Thymus (tissue), 11 donors: Measurements from ENCODE around the gene KRTAP12-4. TPM values are rescaled to one million over a fixed set of nuclear protein-coding genes. Genes with fewer than 3 reads are reported as not detected.
"Not testable (repeated sequence)": the region's sequence is repeated elsewhere in the genome, so short reads cannot be mapped to it uniquely, and the experiment has no call there.

Experiments used
- DNase-seq, 9 donors: peaks; one replicate each; pipeline ENCODE4 v3.0.0-alpha.2; 2013; ENCODE audit warnings: low spot score in 9 of 9, low read depth in 6 of 9, missing footprints in 1 of 9
- H3K27ac ChIP-seq, 2 donors: one replicate each; pipeline ENCODE4 v1.5.1; 2013; ENCODE audit warnings: control low read depth in 1 of 2, low read depth in 1 of 2, low read length in 1 of 2, mild to moderate bottlenecking in 1 of 2, moderate library complexity in 1 of 2
- H3K27me3 ChIP-seq, 2 donors: one replicate each; pipeline ENCODE4 v1.5.1; 2013; ENCODE audit warnings: low read length in 1 of 2; ENCODE audit not compliant: control insufficient read depth in 2 of 2, insufficient read depth in 1 of 2
- H3K36me3 ChIP-seq, 2 donors: one replicate each; pipeline ENCODE4 v1.5.1; 2013; ENCODE audit warnings: low read length in 1 of 2, mild to moderate bottlenecking in 1 of 2, moderate library complexity in 1 of 2; ENCODE audit not compliant: control insufficient read depth in 2 of 2, insufficient read depth in 2 of 2
- H3K4me1 ChIP-seq, 2 donors: one replicate each; pipeline ENCODE4 v1.5.1; 2013; ENCODE audit warnings: low read length in 2 of 2; ENCODE audit not compliant: control insufficient read depth in 2 of 2, insufficient read depth in 2 of 2
- H3K4me3 ChIP-seq, 2 donors: one replicate each; pipeline ENCODE4 v1.5.1; 2013; ENCODE audit warnings: low read length in 2 of 2, control low read depth in 1 of 2, mild to moderate bottlenecking in 1 of 2
- H3K9me3 ChIP-seq, 2 donors: one replicate each; pipeline ENCODE4 v1.5.1; 2013; ENCODE audit warnings: low read length in 1 of 2, mild to moderate bottlenecking in 1 of 2; ENCODE audit not compliant: control insufficient read depth in 2 of 2, insufficient read depth in 1 of 2
- WGBS: extraction: QIAGEN DNeasy Blood & Tissue Kit; methylation state at CpG from one replicate; pipeline ENCODE4 v1.1.7; 2013; 5-methylcytosine and 5-hydroxymethylcytosine counted together
- polyA plus RNA-seq: library from polyadenylated mRNA; stranded (reverse); fragments of 200-250 nt; gene quantifications from one replicate; pipeline ENCODE4 v1.2.3, GENCODE V29; 2013
- total RNA-seq: library from RNA; stranded (reverse); fragments of 120-200 nt; gene quantifications from one replicate; pipeline ENCODE4 v1.2.4, GENCODE V29; 2013
- donor health status: healthy.

KRTAP12-4 gene
- total and polyA plus RNA-seq, 2 donors, result not detected

DNA sequence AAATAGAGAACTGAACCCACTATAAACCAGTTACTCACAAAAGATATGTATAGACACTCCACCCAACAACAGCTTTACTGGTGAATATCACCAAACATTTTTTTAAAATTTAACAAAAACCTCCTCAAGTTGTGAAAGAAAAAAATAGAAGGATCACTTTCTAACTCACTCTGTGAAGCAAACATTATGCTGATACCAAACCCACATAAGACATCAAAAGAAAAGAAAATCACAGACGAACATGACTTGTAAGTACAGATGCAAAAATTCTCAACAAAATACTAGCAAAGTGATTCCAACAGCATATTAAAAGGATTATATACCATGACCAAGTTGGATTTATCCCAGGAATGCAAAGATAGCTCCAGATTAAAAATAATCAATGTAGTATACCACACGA, 37.2 kb upstream of the KRTAP12-4 start:
- Histone ChIP-seq H3K27me3 (peaks cover 0 to 14% of the 10 kb centered on the region in 2 donors), H3K27ac (no peak overlapping the region), H3K9me3 (peaks cover 0 to 1% of the 10 kb centered on the region in 2 donors), H3K4me3 (no peak overlapping the region), H3K36me3 (no peaks in the 10 kb centered on the region), H3K4me1 (peaks cover 0 to 3% of the 10 kb centered on the region in 2 donors)
- no peak for DNase-seq
- 82% methylated on average over 2 of the region's 2 CpGs for WGBS

DNA sequence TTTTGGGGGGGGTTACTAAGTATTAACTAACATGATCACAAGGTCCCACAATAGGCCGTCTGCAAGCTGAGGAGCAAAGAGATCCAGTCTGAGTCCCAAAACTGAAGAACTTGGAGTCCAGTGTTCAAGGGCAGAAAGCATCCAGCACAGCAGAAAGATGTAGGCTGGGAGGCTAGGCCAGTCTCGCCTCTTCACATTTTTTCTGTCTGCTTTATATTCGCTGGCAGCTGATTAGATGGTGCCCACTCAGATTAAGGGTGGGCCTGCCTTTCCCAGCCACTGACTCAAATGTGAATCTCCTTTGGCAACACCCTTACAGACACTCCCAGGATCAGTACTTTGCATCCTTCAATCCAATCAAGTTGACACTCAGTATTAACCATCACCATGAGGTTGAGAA, 35.3 kb upstream of the KRTAP12-4 start:
- not testable (repeated sequence) for H3K4me3 ChIP-seq, H3K27ac ChIP-seq, H3K36me3 ChIP-seq, H3K4me1 ChIP-seq, DNase-seq, H3K9me3 ChIP-seq
- H3K27me3 ChIP-seq, result peaks cover 0 to 10% of the 10 kb centered on the region in 2 donors
- over 99% methylated on average over 3 of the region's 3 CpGs for WGBS

DNA sequence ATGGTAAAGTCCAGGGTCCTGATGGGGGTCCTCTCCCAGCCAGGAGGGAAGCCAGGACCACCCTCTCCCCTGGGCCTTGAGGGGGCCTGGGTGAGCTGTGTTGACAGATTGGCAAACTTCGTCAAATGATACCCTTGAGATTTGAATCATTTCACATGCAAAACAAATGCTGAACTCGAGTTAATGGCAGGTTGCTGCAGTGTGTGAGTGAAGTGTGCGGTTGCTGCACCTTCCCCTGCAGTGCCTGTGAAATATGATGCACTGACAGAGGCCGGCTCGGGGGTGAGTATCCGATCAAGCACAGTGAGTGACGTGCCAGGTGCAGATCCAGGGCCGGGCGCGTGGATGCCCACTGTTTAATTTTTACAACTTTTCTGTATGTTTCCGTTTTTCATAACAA, 33.2 kb upstream of the KRTAP12-4 start:
- Histone ChIP-seq H3K27me3 (peaks cover 0 to 10% of the 10 kb centered on the region in 2 donors), H3K9me3 (peaks cover 0 to 1% of the 10 kb centered on the region in 2 donors), H3K27ac (no peak overlapping the region), H3K36me3 (no peaks in the 10 kb centered on the region), H3K4me1 (peaks cover 0 to 3% of the 10 kb centered on the region in 2 donors), H3K4me3 (no peak overlapping the region)
- WGBS, result 88% methylated on average over 11 of the region's 11 CpGs
- DNase-seq, result no peak

DNA sequence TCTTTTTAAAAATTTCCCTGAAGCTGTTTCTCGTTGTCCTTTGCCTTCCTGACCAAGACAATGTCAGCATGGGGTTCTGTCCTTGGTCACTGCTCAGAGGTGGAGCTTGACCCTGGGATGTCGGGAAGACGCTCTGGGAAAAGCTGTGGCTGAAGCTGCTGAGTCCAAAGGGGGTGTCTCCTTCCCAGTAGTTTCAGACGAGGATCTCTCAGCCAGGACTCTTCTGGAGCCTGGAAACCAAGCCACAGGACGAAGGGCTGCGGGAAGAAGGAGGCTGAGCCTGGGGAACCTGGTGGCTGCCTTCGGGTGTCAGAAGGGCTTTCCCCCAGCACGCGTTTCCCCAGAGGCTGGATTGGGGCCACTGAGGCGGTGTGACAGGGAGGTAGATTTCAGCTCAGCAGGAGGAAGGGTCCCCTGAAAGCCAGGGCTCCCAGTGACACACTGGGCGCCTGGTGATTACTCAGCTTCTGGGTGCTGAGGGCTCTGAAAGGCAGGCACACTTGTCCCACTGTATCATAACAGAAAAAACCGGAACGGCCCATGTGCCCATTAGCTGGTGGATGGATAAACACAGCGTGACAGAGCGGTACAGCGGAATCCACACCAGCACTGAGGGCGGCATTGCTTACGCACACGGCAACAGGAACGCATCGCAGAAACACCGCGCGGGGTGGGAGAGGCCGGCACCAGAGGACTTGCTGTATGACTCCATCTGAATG, 32.5 kb upstream of the KRTAP12-4 start:
- 90% methylated on average over 25 of the region's 25 CpGs for WGBS
- Histone ChIP-seq H3K36me3 (no peaks in the 10 kb centered on the region), H3K9me3 (peaks cover 0 to 1% of the 10 kb centered on the region in 2 donors), H3K27ac (no peak overlapping the region), H3K27me3 (peaks cover 0 to 10% of the 10 kb centered on the region in 2 donors), H3K4me1 (peaks cover 0 to 3% of the 10 kb centered on the region in 2 donors), H3K4me3 (no peak overlapping the region)
- DNase-seq, result no peak

DNA sequence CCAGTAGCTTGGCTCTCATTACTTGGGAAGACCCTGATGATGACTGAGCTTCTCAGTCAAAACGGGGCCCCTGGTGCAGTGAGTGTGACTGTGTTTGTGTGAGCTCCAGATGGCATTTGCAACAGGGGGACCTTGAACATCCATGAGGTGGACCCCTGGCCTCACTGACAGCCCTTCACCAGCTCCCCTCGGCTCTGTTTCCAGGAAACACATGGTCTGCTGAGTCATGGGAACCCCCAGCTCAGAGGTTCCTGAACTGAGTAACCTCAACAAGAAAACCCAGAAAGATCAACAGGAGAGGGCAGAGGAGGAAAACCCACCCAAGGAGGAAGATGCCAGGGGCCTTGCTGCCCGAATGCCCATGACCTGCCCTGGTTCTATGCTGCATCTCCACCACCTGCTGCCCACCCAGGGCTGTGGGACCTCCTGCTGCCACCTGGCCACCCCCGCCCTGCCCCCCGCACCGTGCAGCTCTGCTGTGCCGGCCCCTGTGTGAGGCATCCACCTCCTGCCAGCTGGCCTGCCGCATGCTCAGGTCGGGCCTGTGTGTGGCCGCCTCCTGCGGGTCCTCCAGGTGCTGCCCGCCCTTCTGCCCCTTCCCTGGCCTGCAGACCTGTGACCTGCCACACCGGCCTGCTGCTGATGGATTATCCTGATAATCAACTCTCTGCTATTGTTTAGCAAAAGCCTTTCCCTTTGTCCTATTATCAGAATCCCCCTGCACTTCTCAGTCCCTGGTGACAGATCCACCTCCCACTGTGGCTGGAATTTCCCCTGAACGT, 31.7 kb upstream of the KRTAP12-4 start:
- Histone ChIP-seq H3K4me3 (no peak overlapping the region), H3K27ac (no peak overlapping the region), H3K27me3 (peaks cover 0 to 10% of the 10 kb centered on the region in 2 donors), H3K9me3 (peaks cover 0 to 1% of the 10 kb centered on the region in 2 donors), H3K4me1 (peaks cover 0 to 3% of the 10 kb centered on the region in 2 donors), H3K36me3 (no peaks in the 10 kb centered on the region)
- DNase-seq, result no peak
- 27% methylated on average over 14 of the region's 14 CpGs for WGBS

DNA sequence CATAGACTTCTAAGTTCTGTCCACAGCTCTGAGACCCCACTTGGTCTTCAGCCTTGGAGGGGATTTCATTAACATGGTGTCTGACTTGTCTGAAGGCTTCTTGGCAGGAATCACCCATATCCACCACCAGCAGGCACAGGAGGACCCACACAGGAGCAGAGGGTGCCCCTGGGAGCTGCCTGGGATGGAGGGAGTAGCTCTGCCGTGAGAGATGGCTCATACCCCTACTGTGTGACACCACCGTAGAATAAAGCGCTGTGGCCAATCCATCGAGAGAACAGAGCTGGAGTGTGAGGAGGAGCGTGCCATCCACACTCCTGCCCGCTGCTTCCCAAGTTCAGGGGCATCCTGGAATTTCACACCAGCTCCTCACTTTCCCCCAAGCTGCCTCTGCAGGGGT, 30.6 kb upstream of the KRTAP12-4 start:
- not testable (repeated sequence) for H3K4me3 ChIP-seq, H3K27ac ChIP-seq, H3K9me3 ChIP-seq, H3K4me1 ChIP-seq, H3K36me3 ChIP-seq, DNase-seq
- WGBS, result 96% methylated on average over 6 of the region's 6 CpGs
- peaks cover 0 to 10% of the 10 kb centered on the region in 2 donors for H3K27me3 ChIP-seq

DNA sequence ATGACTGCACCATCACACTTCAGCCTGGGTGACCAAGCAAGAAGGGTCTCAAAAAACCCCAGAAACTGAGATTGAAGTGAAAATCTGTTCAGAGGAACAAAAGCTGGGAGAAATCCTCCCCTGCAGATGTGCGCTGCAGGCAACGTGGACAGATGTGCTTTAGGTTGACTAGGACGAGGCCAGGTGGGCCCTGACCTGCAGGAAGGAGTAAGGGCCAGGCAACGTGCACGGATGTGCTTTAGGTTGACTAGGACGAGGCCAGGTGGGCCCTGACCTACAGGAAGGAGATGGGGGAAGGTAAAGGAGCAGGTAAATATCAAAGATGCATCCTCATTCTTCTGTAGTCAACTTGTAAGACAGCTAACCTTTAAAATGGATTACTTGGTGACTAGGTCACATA, 30.0 kb upstream of the KRTAP12-4 start:
- Histone ChIP-seq H3K9me3 (peaks cover 0 to 1% of the 10 kb centered on the region in 2 donors), H3K4me1 (peaks cover 0 to 3% of the 10 kb centered on the region in 2 donors), H3K27me3 (peaks cover 0 to 10% of the 10 kb centered on the region in 2 donors), H3K36me3 (no peaks in the 10 kb centered on the region), H3K27ac (no peak overlapping the region), H3K4me3 (no peak overlapping the region)
- 85% methylated on average over 6 of the region's 6 CpGs for WGBS
- no peak for DNase-seq

DNA sequence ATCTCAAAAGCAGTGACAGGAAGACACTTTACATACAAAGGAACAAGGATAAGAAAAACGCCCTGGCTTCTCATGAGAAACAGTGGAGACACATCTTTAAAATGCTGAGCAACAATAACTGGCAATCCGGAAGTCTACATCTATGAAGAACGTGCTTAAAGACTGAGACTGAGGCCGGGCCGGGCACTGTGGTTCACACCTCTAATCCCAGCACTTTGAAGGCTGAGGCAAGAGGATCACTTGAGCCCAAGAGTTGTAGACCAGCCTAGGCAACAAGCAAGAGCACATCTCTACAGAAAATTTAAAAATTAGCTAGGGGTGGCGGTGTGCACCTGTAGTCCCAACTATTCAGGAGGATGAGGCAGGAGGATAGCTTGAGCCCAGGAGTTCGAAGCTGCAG, 29.6 kb upstream of the KRTAP12-4 start:
- Histone ChIP-seq H3K9me3 (peaks cover 0 to 1% of the 10 kb centered on the region in 2 donors), H3K36me3 (no peaks in the 10 kb centered on the region), H3K4me1 (peaks cover 0 to 3% of the 10 kb centered on the region in 2 donors), H3K27me3 (peaks cover 0 to 10% of the 10 kb centered on the region in 2 donors), H3K27ac (no peak overlapping the region), H3K4me3 (no peak overlapping the region)
- DNase-seq, result no peak
- 88% methylated on average over 7 of the region's 7 CpGs for WGBS

DNA sequence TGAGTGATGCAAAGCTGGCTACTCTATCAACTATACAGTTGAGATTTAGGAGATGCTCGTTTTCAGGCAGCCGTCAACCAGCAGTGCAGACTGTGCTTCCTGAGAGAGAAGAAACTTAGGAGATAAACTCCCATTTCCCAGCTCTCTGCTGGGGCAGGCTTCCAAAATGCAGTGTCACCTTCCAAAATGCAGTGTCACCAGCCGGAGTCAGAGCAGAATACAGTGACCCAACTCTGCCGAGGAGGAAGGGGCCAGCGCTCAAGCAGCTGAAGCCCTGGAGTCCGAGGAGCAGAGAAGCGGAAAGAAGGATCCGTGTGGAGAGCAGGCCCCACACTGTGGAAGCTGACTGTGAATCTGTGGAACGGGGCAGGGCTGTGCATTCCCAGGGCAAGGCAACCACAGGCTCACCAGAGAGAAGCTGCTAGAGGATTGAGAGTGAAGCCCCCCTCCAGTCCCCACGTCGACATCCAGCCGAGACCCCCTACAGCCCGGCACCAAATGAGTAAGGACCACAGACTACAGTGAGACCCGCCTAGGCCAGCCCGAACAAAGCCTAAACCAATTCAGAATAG, 28.2 kb upstream of the KRTAP12-4 start:
- no peak overlapping the region for H3K27ac ChIP-seq

More for the DNA sequence above, 28.2 kb upstream of the KRTAP12-4 start:
- DNase-seq, result no peak
- Histone ChIP-seq H3K36me3 (no peaks in the 10 kb centered on the region), H3K4me1 (peaks cover 0 to 3% of the 10 kb centered on the region in 2 donors), H3K27me3 (peaks cover 0 to 10% of the 10 kb centered on the region in 2 donors), H3K4me3 (no peak overlapping the region), H3K9me3 (peaks cover 0 to 3% of the 10 kb centered on the region in 2 donors)
- 89% methylated on average over 15 of the region's 15 CpGs for WGBS
